Left renal pelvis (tissue), 4 donors: Measurements from ENCODE around the gene GLTPD2. TPM values are rescaled to one million over a fixed set of nuclear protein-coding genes. Genes with fewer than 3 reads are reported as not detected.

Experiments used
- DNase-seq, 4 donors: peaks; one replicate each; pipeline ENCODE4 v3.0.0-alpha.2; 2013; ENCODE audit warnings: low read depth in 4 of 4, low spot score in 3 of 4
- polyA plus RNA-seq, 4 donors: library from polyadenylated mRNA; unstranded; fragments of 120-200 nt; gene quantifications; one replicate each; pipeline ENCODE4 v1.2.1, GENCODE V29; 2013; ENCODE audit not compliant: insufficient read length in 4 of 4

Gene GLTPD2
- polyA plus RNA-seq, result 1 to 10 TPM in 3 of 4 donors, under 1 TPM in 1; 0.90 to 9.4 (median 3.5) TPM

- DNase-seq, result no peak
These were observed at the start of gene GLTPD2 for GRCh38 chr17:4788807-4789700. TSS of gene GLTPD2 (plus strand) at chr17:4788964. CDS start at chr17:4789012, 48 bp downstream.

GRCh38 chr17:4739122-4740024 lies 49.4 kb upstream of the GLTPD2 start, which contains the start of the genes CXCL16 and ZMYND15:
TSS of gene CXCL16 (minus strand) at chr17:4739928. CDS start at chr17:4739339, 589 bp downstream.
TSS of gene ZMYND15 (plus strand) at chr17:4739833. CDS start at chr17:4740549, 716 bp downstream.
- DNase-seq, result no peak

DNA sequence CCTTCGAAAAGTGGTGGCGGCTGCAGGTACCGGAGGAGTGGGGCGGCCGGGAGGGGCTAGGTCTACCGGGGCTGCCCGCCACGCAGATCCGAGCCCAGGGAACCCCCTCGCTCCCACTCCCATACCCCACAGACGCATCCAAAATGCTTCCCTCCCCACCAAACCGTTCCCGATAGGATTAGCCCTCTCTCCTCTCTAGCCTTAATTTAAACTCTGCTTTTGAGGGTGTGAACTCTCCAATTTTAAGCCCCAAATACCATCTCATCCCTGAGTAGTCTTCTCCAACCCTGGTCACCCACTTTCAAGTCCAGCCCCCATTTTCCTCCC lies 48.8 kb upstream of the GLTPD2 start:
- no peak for DNase-seq

- DNase-seq, result no peak
These were observed 48.2 kb upstream of the GLTPD2 start for GRCh38 chr17:4740584-4740983.

- DNase-seq, result no peak
These were observed 47.2 kb upstream of the GLTPD2 start for GRCh38 chr17:4741544-4741943.

- no peak for DNase-seq
These were observed 46.6 kb upstream of the GLTPD2 start for GRCh38 chr17:4742133-4742532.

DNA sequence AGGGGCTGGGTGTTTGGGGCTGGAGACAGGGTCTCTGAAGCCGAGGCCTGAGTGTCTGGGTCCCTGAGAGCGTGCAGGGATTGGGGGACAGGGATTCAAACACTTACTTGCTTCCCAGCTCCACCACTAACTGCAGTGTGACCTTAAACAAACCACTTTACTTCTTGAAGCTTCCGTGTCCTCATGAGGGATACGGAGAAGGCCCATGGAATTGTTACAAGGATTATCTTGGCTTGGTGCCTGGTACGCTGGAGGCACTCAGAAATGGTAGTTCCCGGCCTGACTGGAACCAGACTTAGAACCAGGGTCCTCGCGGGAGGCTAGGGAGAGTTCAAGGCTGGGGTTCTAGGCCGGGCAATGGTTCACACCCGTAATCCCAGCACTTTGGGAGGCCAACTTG lies 46.1 kb upstream of the GLTPD2 start:
- DNase-seq, result no peak

GRCh38 chr17:4743216-4743615 lies 45.5 kb upstream of the GLTPD2 start:
- no peak for DNase-seq

GRCh38 chr17:4743898-4744297 lies 44.9 kb upstream of the GLTPD2 start:
- DNase-seq, result no peak

GRCh38 chr17:4744999-4745969 lies 43.5 kb upstream of the GLTPD2 start:
- DNase-seq, result no peak

GRCh38 chr17:4747847-4748246 lies 40.9 kb upstream of the GLTPD2 start:
- no peak for DNase-seq

GRCh38 chr17:4748686-4749085 lies 40.1 kb upstream of the GLTPD2 start:
- DNase-seq, result no peak

DNA sequence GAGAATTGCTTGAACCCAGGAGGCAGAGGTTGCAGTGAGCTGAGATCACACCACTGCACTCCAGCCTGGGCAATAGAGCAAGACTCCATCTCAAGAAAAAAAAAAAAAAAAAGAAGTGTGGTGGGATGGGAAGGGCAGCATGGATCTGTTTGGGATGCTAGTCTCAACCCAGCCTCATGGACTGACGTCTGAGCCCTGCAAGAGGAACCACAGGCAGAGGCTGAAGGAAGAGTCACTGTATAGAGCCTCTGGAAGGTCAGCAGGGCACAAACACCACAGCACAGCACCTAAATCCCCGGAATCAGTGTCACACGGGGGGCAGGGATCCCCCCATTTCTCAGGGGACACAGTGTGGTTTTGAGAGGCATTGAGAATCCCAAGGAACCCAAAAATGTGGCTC lies 38.2 kb upstream of the GLTPD2 start:
- no peak for DNase-seq

- DNase-seq, result no peak
These were observed 36.8 kb upstream of the GLTPD2 start for GRCh38 chr17:4751932-4752331.

DNA sequence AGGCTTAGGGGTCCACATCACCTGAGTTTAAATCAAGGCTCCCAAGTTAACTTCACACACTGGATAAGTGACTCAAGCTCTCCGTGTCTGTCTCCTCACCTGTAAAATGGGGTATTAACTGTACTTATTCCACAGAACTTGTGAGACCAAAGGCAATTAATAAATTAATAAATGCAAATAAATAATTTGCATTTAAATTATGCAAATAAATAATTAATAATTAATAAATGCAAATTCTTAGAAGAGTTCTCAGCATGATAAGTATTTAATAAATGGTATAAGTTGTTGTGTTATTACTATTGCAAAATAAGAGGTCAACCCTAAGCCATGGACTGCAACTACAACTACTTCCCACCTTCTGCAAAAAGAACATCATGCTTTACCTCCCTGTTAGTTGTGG lies 35.4 kb upstream of the GLTPD2 start:
- no peak for DNase-seq

DNA sequence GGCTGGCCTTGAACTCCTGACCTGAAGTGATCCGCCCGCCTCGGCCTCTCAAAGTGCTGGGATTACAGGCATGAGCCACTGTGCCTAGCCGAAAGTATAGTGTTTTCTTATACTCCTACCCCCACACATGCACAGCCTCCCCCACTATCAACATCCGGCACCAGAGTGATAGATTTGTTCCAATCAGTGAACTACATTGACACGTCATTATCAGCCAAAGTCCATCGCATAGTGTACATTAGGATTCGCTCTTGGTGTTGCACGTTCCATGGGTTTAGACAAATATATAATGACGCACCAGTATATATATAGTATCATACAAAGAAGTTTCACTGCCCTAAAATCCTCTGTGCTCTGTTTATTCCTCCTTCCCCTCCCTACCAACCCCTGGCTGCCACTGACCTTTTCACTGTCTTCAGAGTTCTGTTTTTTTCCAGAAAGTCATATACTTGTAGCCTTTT lies 29.0 kb upstream of the GLTPD2 start:
- DNase-seq, result no peak

DNA sequence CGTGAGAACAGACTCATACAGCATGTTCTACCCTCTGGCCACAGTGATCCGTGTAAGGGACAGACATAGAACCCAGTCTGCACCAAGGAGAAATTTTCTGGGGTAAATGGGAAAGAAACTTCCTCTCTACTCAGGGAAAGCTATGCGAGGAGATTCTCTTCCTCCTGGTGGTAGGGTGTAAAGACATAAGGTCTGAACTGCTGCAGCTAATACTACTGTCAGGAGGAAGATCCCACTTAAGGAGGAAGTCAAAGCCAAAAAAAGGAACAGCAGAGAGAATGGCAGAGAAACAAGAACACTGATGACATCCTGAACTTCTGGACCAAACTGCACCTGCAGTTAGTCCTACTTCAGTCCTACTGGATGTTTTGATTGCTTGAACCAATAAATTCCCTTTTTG lies 24.2 kb upstream of the GLTPD2 start:
- no peak for DNase-seq

- DNase-seq, result no peak
These were observed 22.6 kb upstream of the GLTPD2 start for GRCh38 chr17:4766201-4766600.

DNA sequence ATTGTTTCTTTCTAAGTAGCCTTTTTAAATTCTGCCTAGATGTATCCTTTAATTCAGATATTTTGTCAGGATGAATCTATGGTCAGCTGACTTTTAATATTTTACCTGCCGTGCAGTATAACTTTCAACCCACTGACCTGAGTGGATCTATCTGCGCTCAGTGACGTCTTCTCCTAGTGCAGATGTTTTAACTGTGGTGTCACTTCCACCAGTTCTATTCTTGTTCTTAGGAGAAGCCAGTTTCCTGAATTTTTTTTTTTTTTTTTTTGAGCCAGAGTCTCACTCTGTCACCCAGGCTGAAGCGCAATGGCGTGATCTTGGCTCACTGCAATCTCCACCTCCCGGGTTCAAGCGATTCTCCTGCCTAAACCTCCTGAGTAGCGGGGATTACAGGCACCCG lies 22.0 kb upstream of the GLTPD2 start:
- DNase-seq, result no peak

GRCh38 chr17:4768298-4768697 lies 20.5 kb upstream of the GLTPD2 start:
- DNase-seq, result no peak
